HL-60 (cell line): Measurements from ENCODE around the gene POLE4.

Experiments
- DNase-seq, 2 experiments: peaks; one replicate each; pipeline ENCODE4 v3.0.0-alpha.2; 2010 to 2020; ENCODE audit warnings: low read depth in 1 of 2, low spot score in 1 of 2
- H3K27ac ChIP-seq: fragments of 250-450 bp; sonication (Bioruptor Pico); replicated peaks from 2 replicates; pipeline ENCODE4 v1.5.1; 2020; ENCODE audit warnings: mild to moderate bottlenecking, moderate library complexity
- H3K27me3 ChIP-seq: fragments of 250-450 bp; sonication (Bioruptor Pico); 2 replicates; pipeline ENCODE4 v1.5.1; 2021; ENCODE audit warnings: mild to moderate bottlenecking, moderate library complexity; ENCODE audit not compliant: insufficient read depth, poor library complexity, severe bottlenecking
- H3K4me3 ChIP-seq: replicated peaks from 2 replicates; pipeline ENCODE4 v1.5.1; 2011; ENCODE audit warnings: mild to moderate bottlenecking, control low read depth, low read length; ENCODE audit not compliant: insufficient read depth
- GABPA ChIP-seq: IDR thresholded peaks from 2 replicates; pipeline ENCODE4 v1.6.1; 2012; ENCODE audit warnings: low read depth
- POLR2AphosphoS5 ChIP-seq: IDR thresholded peaks from 2 replicates; pipeline ENCODE4 v1.6.1; 2012; ENCODE audit warnings: low read depth
- SPI1 ChIP-seq: IDR thresholded peaks from 2 replicates; pipeline ENCODE4 v1.6.1; 2012; ENCODE audit warnings: low read depth, mild to moderate bottlenecking, borderline replicate concordance
- TF ChIP-seq, protein P1 (sequence below): IDR thresholded peaks from 2 replicates; pipeline ENCODE4 v1.6.1; 2012; ENCODE audit warnings: low read depth; ENCODE audit not compliant: insufficient replicate concordance
- TF ChIP-seq, protein P2 (sequence below): IDR thresholded peaks from one replicate; pipeline ENCODE4 v1.5.1; 2011; ENCODE audit warnings: low read length, control low read depth, inconsistent platforms; ENCODE audit not compliant: insufficient read depth

POLE4 gene

DNA sequence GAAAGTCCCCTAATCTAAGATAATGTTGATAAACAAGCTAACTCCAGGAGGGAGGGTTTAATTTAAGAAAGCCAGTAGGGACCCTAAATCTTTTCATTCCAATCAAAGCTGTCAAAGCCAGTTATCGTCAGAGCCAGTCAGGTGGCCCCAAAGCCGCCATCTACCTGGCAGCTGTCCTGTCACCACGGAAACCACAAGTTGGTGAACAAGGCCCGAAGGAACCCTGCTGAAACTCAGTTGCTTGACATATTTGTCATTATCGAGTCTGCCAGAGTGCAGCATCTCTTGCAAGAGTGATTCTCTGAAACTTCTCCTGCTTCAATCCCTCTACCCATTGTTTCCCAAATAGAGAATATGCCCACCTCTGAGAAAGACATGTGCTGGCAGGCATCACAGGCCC, 30.8 kb upstream of the POLE4 start:
- no peak overlapping the region for H3K27ac ChIP-seq
- H3K27me3 ChIP-seq, result no peaks in the 10 kb centered on the region
- TF ChIP-seq, protein P1, sequence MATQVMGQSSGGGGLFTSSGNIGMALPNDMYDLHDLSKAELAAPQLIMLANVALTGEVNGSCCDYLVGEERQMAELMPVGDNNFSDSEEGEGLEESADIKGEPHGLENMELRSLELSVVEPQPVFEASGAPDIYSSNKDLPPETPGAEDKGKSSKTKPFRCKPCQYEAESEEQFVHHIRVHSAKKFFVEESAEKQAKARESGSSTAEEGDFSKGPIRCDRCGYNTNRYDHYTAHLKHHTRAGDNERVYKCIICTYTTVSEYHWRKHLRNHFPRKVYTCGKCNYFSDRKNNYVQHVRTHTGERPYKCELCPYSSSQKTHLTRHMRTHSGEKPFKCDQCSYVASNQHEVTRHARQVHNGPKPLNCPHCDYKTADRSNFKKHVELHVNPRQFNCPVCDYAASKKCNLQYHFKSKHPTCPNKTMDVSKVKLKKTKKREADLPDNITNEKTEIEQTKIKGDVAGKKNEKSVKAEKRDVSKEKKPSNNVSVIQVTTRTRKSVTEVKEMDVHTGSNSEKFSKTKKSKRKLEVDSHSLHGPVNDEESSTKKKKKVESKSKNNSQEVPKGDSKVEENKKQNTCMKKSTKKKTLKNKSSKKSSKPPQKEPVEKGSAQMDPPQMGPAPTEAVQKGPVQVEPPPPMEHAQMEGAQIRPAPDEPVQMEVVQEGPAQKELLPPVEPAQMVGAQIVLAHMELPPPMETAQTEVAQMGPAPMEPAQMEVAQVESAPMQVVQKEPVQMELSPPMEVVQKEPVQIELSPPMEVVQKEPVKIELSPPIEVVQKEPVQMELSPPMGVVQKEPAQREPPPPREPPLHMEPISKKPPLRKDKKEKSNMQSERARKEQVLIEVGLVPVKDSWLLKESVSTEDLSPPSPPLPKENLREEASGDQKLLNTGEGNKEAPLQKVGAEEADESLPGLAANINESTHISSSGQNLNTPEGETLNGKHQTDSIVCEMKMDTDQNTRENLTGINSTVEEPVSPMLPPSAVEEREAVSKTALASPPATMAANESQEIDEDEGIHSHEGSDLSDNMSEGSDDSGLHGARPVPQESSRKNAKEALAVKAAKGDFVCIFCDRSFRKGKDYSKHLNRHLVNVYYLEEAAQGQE, result no peak
- TF ChIP-seq, protein P2, sequence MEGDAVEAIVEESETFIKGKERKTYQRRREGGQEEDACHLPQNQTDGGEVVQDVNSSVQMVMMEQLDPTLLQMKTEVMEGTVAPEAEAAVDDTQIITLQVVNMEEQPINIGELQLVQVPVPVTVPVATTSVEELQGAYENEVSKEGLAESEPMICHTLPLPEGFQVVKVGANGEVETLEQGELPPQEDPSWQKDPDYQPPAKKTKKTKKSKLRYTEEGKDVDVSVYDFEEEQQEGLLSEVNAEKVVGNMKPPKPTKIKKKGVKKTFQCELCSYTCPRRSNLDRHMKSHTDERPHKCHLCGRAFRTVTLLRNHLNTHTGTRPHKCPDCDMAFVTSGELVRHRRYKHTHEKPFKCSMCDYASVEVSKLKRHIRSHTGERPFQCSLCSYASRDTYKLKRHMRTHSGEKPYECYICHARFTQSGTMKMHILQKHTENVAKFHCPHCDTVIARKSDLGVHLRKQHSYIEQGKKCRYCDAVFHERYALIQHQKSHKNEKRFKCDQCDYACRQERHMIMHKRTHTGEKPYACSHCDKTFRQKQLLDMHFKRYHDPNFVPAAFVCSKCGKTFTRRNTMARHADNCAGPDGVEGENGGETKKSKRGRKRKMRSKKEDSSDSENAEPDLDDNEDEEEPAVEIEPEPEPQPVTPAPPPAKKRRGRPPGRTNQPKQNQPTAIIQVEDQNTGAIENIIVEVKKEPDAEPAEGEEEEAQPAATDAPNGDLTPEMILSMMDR, result no peak
- TF ChIP-seq GABPA (no peak), SPI1 (no peak), POLR2AphosphoS5 (no peak)
- no peak for DNase-seq
- H3K4me3 ChIP-seq, result no peak overlapping the region

DNA sequence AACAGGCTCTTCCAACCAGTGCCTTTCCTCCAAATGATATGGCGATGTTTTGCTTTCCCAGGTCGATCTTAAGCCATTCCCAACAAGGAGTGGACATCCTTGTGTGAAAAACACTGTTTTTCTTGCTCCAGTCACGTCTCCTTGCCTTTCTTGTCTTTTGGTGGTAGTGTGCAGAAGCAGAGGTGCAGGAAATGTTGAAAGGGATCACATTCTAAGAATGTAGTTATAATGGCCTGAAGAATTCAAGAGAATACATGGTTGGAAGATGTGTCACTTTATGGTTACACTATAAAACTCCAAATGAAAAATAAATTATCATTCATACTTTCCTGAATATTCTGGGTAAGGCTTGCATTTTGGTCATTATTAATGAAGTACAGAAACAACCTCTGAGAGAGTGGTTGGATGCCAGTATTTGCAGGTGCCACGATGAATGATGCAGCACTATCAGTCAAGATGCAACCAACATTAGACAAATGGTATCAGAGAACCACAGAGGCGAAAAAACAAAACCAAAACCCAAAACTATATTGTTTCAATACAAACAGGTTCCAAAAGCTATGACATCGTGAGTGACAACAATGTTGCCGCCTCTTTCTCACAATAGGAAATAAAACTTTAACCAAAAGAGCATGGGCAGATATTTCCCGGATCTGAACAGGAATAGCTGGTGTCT, 27.5 kb upstream of the POLE4 start:
- TF ChIP-seq POLR2AphosphoS5 (no peak), GABPA (no peak), SPI1 (no peak)
- TF ChIP-seq, protein P2, result no peak
- H3K4me3 ChIP-seq, result no peak overlapping the region
- H3K27me3 ChIP-seq, result no peaks in the 10 kb centered on the region
- DNase-seq, result no peak
- H3K27ac ChIP-seq, result no peak overlapping the region

DNA sequence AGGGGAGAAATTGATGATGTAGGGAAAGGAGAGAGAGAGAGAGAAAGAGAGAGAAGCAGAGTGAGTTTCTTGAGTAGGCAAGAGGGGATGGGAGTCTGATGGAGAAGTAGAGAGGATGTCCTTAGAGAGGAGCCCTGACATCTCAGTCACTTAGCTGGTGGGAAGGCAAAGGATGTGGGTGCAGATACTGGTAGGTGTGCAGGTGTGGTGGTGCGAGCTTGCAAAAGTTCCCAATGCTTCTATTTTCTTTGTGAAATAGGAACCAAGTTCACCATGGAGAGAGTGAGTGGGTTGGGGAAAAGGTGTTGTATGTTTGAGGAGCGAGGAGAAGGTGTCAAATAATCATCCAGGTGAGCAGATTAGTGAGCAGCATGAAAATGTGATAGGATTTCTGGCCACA, 26.5 kb upstream of the POLE4 start:
- no peak for DNase-seq
- TF ChIP-seq, protein P2, result no peak
- TF ChIP-seq POLR2AphosphoS5 (no peak), GABPA (no peak), SPI1 (no peak)
- TF ChIP-seq, protein P1, result no peak
- Histone ChIP-seq H3K4me3 (no peak overlapping the region), H3K27me3 (no peaks in the 10 kb centered on the region), H3K27ac (no peak overlapping the region)

DNA sequence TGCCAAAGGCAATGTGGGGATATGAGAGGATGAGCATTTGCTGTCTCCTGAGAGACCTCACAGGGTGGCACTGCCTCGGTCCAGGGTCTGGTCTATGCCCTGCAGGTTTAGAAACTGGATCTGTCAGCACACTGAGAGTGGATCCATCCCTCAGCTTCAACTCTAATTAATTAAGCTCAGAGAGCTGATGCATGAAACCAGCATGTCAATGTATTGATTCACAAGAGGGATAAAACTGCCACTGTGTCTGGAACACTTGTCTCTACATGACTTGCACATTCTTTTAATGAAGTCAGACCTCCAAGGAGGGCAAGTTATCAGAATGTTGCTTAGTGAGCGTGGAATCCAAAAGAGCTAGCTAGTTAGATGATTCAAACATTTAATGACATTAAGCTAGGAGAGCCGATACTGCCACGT, 22.5 kb upstream of the POLE4 start:
- TF ChIP-seq, protein P2, result no peak
- TF ChIP-seq POLR2AphosphoS5, result no peak
- TF ChIP-seq SPI1, result no peak
- TF ChIP-seq, protein P1, result no peak
- no peak for TF ChIP-seq GABPA
- no peak for DNase-seq
- no peak overlapping the region for H3K4me3 ChIP-seq
- H3K27me3 ChIP-seq, result no peaks in the 10 kb centered on the region
- H3K27ac ChIP-seq, result no peak overlapping the region
